SK-N-SH (cell line): Measurements from ENCODE around the gene CNIH3. TPM values are rescaled to one million over a fixed set of nuclear protein-coding genes. Genes with fewer than 3 reads are reported as not detected.

ENCODE experiments used
- CTCF ChIA-PET: fragments of 300-600, 350-600 bp; formaldehyde crosslinking; extraction: SDS; loops from one replicate; lab custom pipeline; 2021; lab: Yijun Ruan, JAX
- POLR2A ChIA-PET: fragments of 350-600 bp; sonication (Branson Sonifier 250); formaldehyde crosslinking; extraction: SDS; loops from one replicate; lab custom pipeline; 2020; ENCODE audit warnings: antibody characterized with exemption, inconsistent platforms; lab: Yijun Ruan, JAX
- DNase-seq: peaks from one replicate; pipeline ENCODE4 v3.0.0; 2012
- H2AFZ ChIP-seq: fragments of 200-600 bp; sonication (generic); 2 replicates; pipeline ENCODE4 v1.8.1; 2016; ENCODE audit warnings: antibody characterized with exemption, mild to moderate bottlenecking, low read depth
- H3F3A ChIP-seq: fragments of 200-600 bp; sonication (generic); replicated peaks from 2 replicates; pipeline ENCODE3; 2016; ENCODE audit warnings: antibody characterized with exemption, mild to moderate bottlenecking; ENCODE audit not compliant: insufficient read depth
- H3K27ac ChIP-seq, 2 experiments: fragments of 200-500 bp in 1 of 2; fragments of 200-600 bp in 1 of 2; sonication (Bioruptor generic) in 1 of 2; sonication (generic), shearing (Covaris generic) in 1 of 2; 2 replicates each; pipeline versions ENCODE4 v1.5.1 to v1.6.1; 2014 to 2016; ENCODE audit warnings: low read depth in 2 of 2, inconsistent platforms in 1 of 2, low read length in 1 of 2, mild to moderate bottlenecking in 1 of 2, mixed read lengths in 1 of 2
- H3K27me3 ChIP-seq: fragments of 200-600 bp; sonication (generic), shearing (Covaris generic); 2 replicates; pipeline ENCODE4 v1.6.1; 2016; ENCODE audit warnings: mixed run types; ENCODE audit not compliant: insufficient read depth
- H3K36me3 ChIP-seq, 2 experiments: fragments of 200-500 bp in 1 of 2; fragments of 200-600 bp in 1 of 2; sonication (Bioruptor generic) in 1 of 2; sonication (generic) in 1 of 2; replicated peaks in 1 of 2; 2 replicates each; pipeline versions ENCODE3 to v1.5.1; 2014 to 2016; ENCODE audit warnings: low read length in 1 of 2, mild to moderate bottlenecking in 1 of 2; ENCODE audit not compliant: insufficient read depth in 2 of 2, control insufficient read depth in 1 of 2
- H3K4me1 ChIP-seq, 2 experiments: fragments of 200-500 bp in 1 of 2; fragments of 200-600 bp in 1 of 2; sonication (Bioruptor generic) in 1 of 2; sonication (generic), shearing (Covaris generic) in 1 of 2; 2 replicates each; pipeline versions ENCODE4 v1.5.1 to v1.6.1; 2014 to 2016; ENCODE audit warnings: low read depth in 1 of 2, low read length in 1 of 2, mixed run types in 1 of 2; ENCODE audit not compliant: insufficient read depth in 2 of 2, control insufficient read depth in 1 of 2
- H3K4me2 ChIP-seq: fragments of 200-600 bp; sonication (generic), shearing (Covaris generic); 2 replicates; pipeline ENCODE4 v1.6.1; 2017; ENCODE audit warnings: mixed run types
- H3K4me3 ChIP-seq, 2 experiments: fragments of 200-500 bp in 1 of 2; fragments of 200-600 bp in 1 of 2; sonication (Bioruptor generic) in 1 of 2; sonication (generic), shearing (Covaris generic) in 1 of 2; 2 replicates each; pipeline versions ENCODE4 v1.5.1 to v1.8.1; 2014 to 2016; ENCODE audit warnings: low read depth in 2 of 2, inconsistent platforms in 1 of 2, low read length in 1 of 2, mild to moderate bottlenecking in 1 of 2, mixed read lengths in 1 of 2, moderate library complexity in 1 of 2
- H3K79me2 ChIP-seq: fragments of 200-600 bp; sonication (generic); 2 replicates; pipeline ENCODE4 v1.8.1; 2017; ENCODE audit warnings: mild to moderate bottlenecking; ENCODE audit not compliant: insufficient read depth
- H3K9ac ChIP-seq: fragments of 200-600 bp; sonication (generic); 2 replicates; pipeline ENCODE4 v1.6.1; 2017; ENCODE audit warnings: mixed run types
- H3K9me2 ChIP-seq: fragments of 200-600 bp; sonication (generic); 2 replicates; pipeline ENCODE4 v1.6.1; 2017; ENCODE audit warnings: mixed run types
- H3K9me3 ChIP-seq: fragments of 200-600 bp; sonication (generic); 2 replicates; pipeline ENCODE4 v1.6.1; 2017; ENCODE audit warnings: mixed run types, mild to moderate bottlenecking, moderate library complexity
- H4K20me1 ChIP-seq: fragments of 200-600 bp; sonication (generic); 2 replicates; pipeline ENCODE4 v1.6.1; 2017; ENCODE audit warnings: mild to moderate bottlenecking, mixed run types; ENCODE audit not compliant: insufficient read depth
- CTCF ChIP-seq: fragments of 200-600 bp; sonication (generic); IDR thresholded peaks from 2 replicates; pipeline ENCODE4 v1.6.1; 2017; ENCODE audit warnings: antibody characterized with exemption, mild to moderate bottlenecking, moderate library complexity
- ELF1 ChIP-seq: IDR thresholded peaks from 2 replicates; pipeline ENCODE4 v1.4.0; 2012
- GABPA ChIP-seq: IDR thresholded peaks from 2 replicates; pipeline ENCODE4 v1.4.0; 2012; ENCODE audit warnings: low read depth, mild to moderate bottlenecking
- GATA2 ChIP-seq: sonication (generic); formaldehyde crosslinking; IDR thresholded peaks from 2 replicates; pipeline ENCODE4 v1.5.0; 2020; ENCODE audit warnings: mild to moderate bottlenecking, missing genetic modification reagents
- IRF3 ChIP-seq: fragments of 150-350 bp; IDR thresholded peaks from 2 replicates; pipeline ENCODE4 v1.6.1; 2016; ENCODE audit warnings: mild to moderate bottlenecking, low read depth, low read length
- JUND ChIP-seq: IDR thresholded peaks from 2 replicates; pipeline ENCODE4 v1.4.0; 2012
- MAX ChIP-seq: IDR thresholded peaks from 2 replicates; pipeline ENCODE4 v1.4.0; 2012; ENCODE audit warnings: low read depth
- MEF2A ChIP-seq: IDR thresholded peaks from 2 replicates; pipeline ENCODE4 v1.4.0; 2012; ENCODE audit warnings: low read depth, borderline replicate concordance
- MXI1 ChIP-seq: IDR thresholded peaks from 2 replicates; pipeline ENCODE4 v1.6.1; 2012; ENCODE audit warnings: mild to moderate bottlenecking, low read depth, low read length, improper control_type of control experiment
- NFIC ChIP-seq: IDR thresholded peaks from 2 replicates; pipeline ENCODE4 v1.4.0; 2012; ENCODE audit warnings: borderline replicate concordance
- PBX3 ChIP-seq: IDR thresholded peaks from 2 replicates; pipeline ENCODE4; 2012
- POLR2AphosphoS5 ChIP-seq: IDR thresholded peaks from 2 replicates; pipeline ENCODE4 v1.6.1; 2012; ENCODE audit warnings: low read depth, low read length
- RAD21 ChIP-seq: IDR thresholded peaks from 2 replicates; pipeline ENCODE4 v1.6.1; 2012; ENCODE audit warnings: mild to moderate bottlenecking, low read length
- RCOR1 ChIP-seq: fragments of 150-350 bp; IDR thresholded peaks from 2 replicates; pipeline ENCODE4 v1.6.1; 2017; ENCODE audit warnings: antibody characterized with exemption, low read length
- REST ChIP-seq: IDR thresholded peaks from 2 replicates; pipeline ENCODE4 v1.6.1; 2012; ENCODE audit warnings: mild to moderate bottlenecking, low read depth, low read length, moderate library complexity
- RXRA ChIP-seq: IDR thresholded peaks from 2 replicates; pipeline ENCODE4 v1.4.0; 2012; ENCODE audit warnings: low read depth, mild to moderate bottlenecking, borderline replicate concordance
- SIN3A ChIP-seq: IDR thresholded peaks from 2 replicates; pipeline ENCODE4 v1.6.1; 2012; ENCODE audit warnings: low read depth, mild to moderate bottlenecking, low read length, moderate library complexity, borderline replicate concordance
- TAF1 ChIP-seq: IDR thresholded peaks from 2 replicates; pipeline ENCODE4 v1.6.1; 2012; ENCODE audit warnings: low read depth, mild to moderate bottlenecking, low read length, moderate library complexity, borderline replicate concordance
- TCF12 ChIP-seq: IDR thresholded peaks from 2 replicates; pipeline ENCODE4 v1.4.0; 2012
- TEAD4 ChIP-seq: IDR thresholded peaks from 2 replicates; pipeline ENCODE4 v1.4.0; 2012; ENCODE audit warnings: mild to moderate bottlenecking, borderline replicate concordance; ENCODE audit not compliant: insufficient read depth
- USF2 ChIP-seq: fragments of 150-350 bp; IDR thresholded peaks from 2 replicates; pipeline ENCODE4 v1.6.1; 2017; ENCODE audit warnings: antibody characterized with exemption, low read length, low read depth, borderline replicate concordance
- ZBTB33 ChIP-seq: IDR thresholded peaks from 2 replicates; pipeline ENCODE4 v1.4.0; 2012; ENCODE audit warnings: low read depth, borderline replicate concordance
- WGBS: methylation state at CpG from one replicate; pipeline ENCODE4 v1.1.6; 2017; ENCODE audit warnings: low lambda C conversion rate; 5-methylcytosine and 5-hydroxymethylcytosine counted together
- polyA plus RNA-seq, 3 experiments: library from polyadenylated mRNA; depleted of rRNA; stranded (reverse); fragments of >200 nt; gene quantifications; 2 replicates each; pipeline ENCODE4 v1.2.3, GENCODE V29; 2012

Gene CNIH3
- polyA plus RNA-seq, 1 of the 3 experiments (the other 2 are of a cell fraction), result 18.8 TPM

- peaks cover 72% of the 10 kb centered on the region for H3K79me2 ChIP-seq
- H3K9me2 ChIP-seq, result no peaks in the 10 kb centered on the region
- H3K9me3 ChIP-seq, result no peaks in the 10 kb centered on the region
- no peak overlapping the region for H3K4me3 ChIP-seq
- H3K27ac ChIP-seq, result peak overlapping the region; percentile 34 to 95; a peak in 3 of 4 replicates
- no peaks in the 10 kb centered on the region for H4K20me1 ChIP-seq
- peaks cover 13 to 40% of the 10 kb centered on the region in 2 experiments for H3K4me1 ChIP-seq
- H3K9ac ChIP-seq, result peak overlapping the region; percentile 28; the same call in 1 of the 2 replicates
- CTCF ChIA-PET, result interaction anchor here (1.5 kb wide), 1 partner anchor 18 kb away, joined by 5 read pairs; no protein-coding TSS in a partner anchor
- H3K27me3 ChIP-seq, result no peaks in the 10 kb centered on the region
- no peak for DNase-seq
- peaks cover 0 to 5% of the 10 kb centered on the region in 2 experiments for H3K36me3 ChIP-seq
- H2AFZ ChIP-seq, result no peak overlapping the region
- H3F3A ChIP-seq, result peaks cover 30% of the 10 kb centered on the region
- 96% methylated on average over 1 of the region's 1 CpG for WGBS
- H3K4me2 ChIP-seq, result peak overlapping the region; percentile 9
- POLR2A ChIA-PET, result interaction anchor here (0.5 kb wide), 1 partner anchor 9 kb away, joined by 3 read pairs; no protein-coding TSS in a partner anchor
- TF ChIP-seq TEAD4 (0 out of 2 replicates have a peak, but pooled peaks have one; percentile 54), SIN3A (0 out of 2 replicates have a peak, but pooled peaks have one; percentile 37), RXRA (0 out of 2 replicates have a peak, but pooled peaks have one; percentile 28), REST (no peak), ZBTB33 (no peak), JUND (peak; percentile 43; the same call in 1 of the 2 replicates), POLR2AphosphoS5 (no peak; the same call in 1 of the 2 replicates), USF2 (no peak), MEF2A (no peak), MAX (0 out of 2 replicates have a peak, but pooled peaks have one; percentile 23), NFIC (peak; percentile 35; the same call in 1 of the 2 replicates), CTCF (no peak), GABPA (no peak), PBX3 (peak; percentile 73), IRF3 (no peak), GATA2 (CRISPR knock-in tag) (no peak), MXI1 (no peak), TCF12 (peak; percentile 85), RAD21 (no peak), RCOR1 (no peak), ELF1 (no peak), TAF1 (peak; percentile 29; the same call in 1 of the 2 replicates)
Observed at GRCh38 chr1:224626042-224626441, 9.9 kb downstream of the CNIH3 start.
